HepG2 (cell line): Measurements from ENCODE around the gene METTL23. TPM values are rescaled to one million over a fixed set of nuclear protein-coding genes. Genes with fewer than 3 reads are reported as not detected.

Source experiments
- ARID2 ChIP-seq: sonication (generic); formaldehyde crosslinking; IDR thresholded peaks from 2 replicates; pipeline ENCODE4 v1.8.1; 2022; ENCODE audit warnings: mild to moderate bottlenecking, missing genetic modification reagents, borderline replicate concordance
- ARID3A ChIP-seq: IDR thresholded peaks from 2 replicates; pipeline ENCODE4 v1.6.1; 2012; ENCODE audit warnings: low read depth, low read length, improper control_type of control experiment
- ARNT2 ChIP-seq: sonication (generic); formaldehyde crosslinking; IDR thresholded peaks from 2 replicates; pipeline ENCODE4 v1.8.0; 2022; ENCODE audit warnings: mild to moderate bottlenecking, low read depth, missing genetic modification reagents, moderate library complexity
- ETV6 ChIP-seq: sonication (generic); formaldehyde crosslinking; conservative IDR thresholded peaks from 2 replicates; pipeline ENCODE4 v1.4.0; 2020; ENCODE audit warnings: missing genetic modification reagents
- FOSL1 ChIP-seq: sonication (generic); formaldehyde crosslinking; IDR thresholded peaks from 2 replicates; pipeline ENCODE4 v1.9.0; 2021; ENCODE audit warnings: missing genetic modification reagents, borderline replicate concordance
- KLF13 ChIP-seq: sonication (generic); formaldehyde crosslinking; IDR thresholded peaks from 2 replicates; pipeline ENCODE4 v1.4.0; 2020; ENCODE audit warnings: mild to moderate bottlenecking, missing genetic modification reagents
- MBD4 ChIP-seq: IDR thresholded peaks from 2 replicates; pipeline ENCODE4 v1.6.1; 2012; ENCODE audit warnings: low read length, inconsistent platforms, borderline replicate concordance
- NCOA1 ChIP-seq: sonication (generic); formaldehyde crosslinking; IDR thresholded peaks from 2 replicates; pipeline ENCODE4 v1.9.0; 2021; ENCODE audit warnings: missing genetic modification reagents
- NFKBIZ ChIP-seq: IDR thresholded peaks from 2 replicates; pipeline ENCODE4 v1.6.1; 2018; ENCODE audit warnings: missing genetic modification reagents, missing compliant biosample characterization
- RARG ChIP-seq: sonication (generic); formaldehyde crosslinking; IDR thresholded peaks from 2 replicates; pipeline ENCODE4 v1.4.0; 2020; ENCODE audit warnings: low read depth, mild to moderate bottlenecking, missing genetic modification reagents
- SMAD1 ChIP-seq: sonication (generic); formaldehyde crosslinking; IDR thresholded peaks from 2 replicates; pipeline ENCODE4 v1.4.0; 2020; ENCODE audit warnings: missing genetic modification reagents, low read depth, mild to moderate bottlenecking, borderline replicate concordance
- SMAD3 ChIP-seq: sonication (generic); formaldehyde crosslinking; IDR thresholded peaks from 2 replicates; pipeline ENCODE4 v1.4.0; 2020; ENCODE audit warnings: missing genetic modification reagents
- ZFP82 ChIP-seq: sonication (generic); formaldehyde crosslinking; IDR thresholded peaks from 2 replicates; pipeline ENCODE4 v1.5.1; 2020; ENCODE audit warnings: mild to moderate bottlenecking, missing genetic modification reagents, borderline replicate concordance
- ZNF12 ChIP-seq: sonication (generic); formaldehyde crosslinking; IDR thresholded peaks from 2 replicates; pipeline ENCODE4 v1.5.0; 2020; ENCODE audit warnings: missing genetic modification reagents
- ZNF136 ChIP-seq: sonication (generic); formaldehyde crosslinking; IDR thresholded peaks from 2 replicates; pipeline ENCODE4 v1.8.1; 2022; ENCODE audit warnings: low read depth, mild to moderate bottlenecking, moderate library complexity, missing genetic modification reagents
- ZNF256 ChIP-seq: sonication (generic); formaldehyde crosslinking; conservative IDR thresholded peaks from 2 replicates; pipeline ENCODE4 v1.4.0; 2020; ENCODE audit warnings: missing genetic modification reagents
- ZNF557 ChIP-seq: sonication (generic); formaldehyde crosslinking; IDR thresholded peaks from 2 replicates; pipeline ENCODE4 v1.4.0; 2020; ENCODE audit warnings: missing genetic modification reagents
- ZNF567 ChIP-seq: sonication (generic); formaldehyde crosslinking; IDR thresholded peaks from 2 replicates; pipeline ENCODE4 v1.8.1; 2023; ENCODE audit warnings: mild to moderate bottlenecking, missing genetic modification reagents, borderline replicate concordance
- ZNF782 ChIP-seq: sonication (generic); formaldehyde crosslinking; IDR thresholded peaks from 2 replicates; pipeline ENCODE4 v1.4.0; 2020; ENCODE audit warnings: missing genetic modification reagents, mild to moderate bottlenecking, borderline replicate concordance
- polyA plus RNA-seq, 8 experiments: library from polyadenylated mRNA; depleted of rRNA in 3 of 8; stranded (reverse) in 7 of 8; unstranded in 1 of 8; fragments of >200 nt; fragmentation: Illumina TruSeq in 4 of 8; extraction: Trizol in 4 of 8; gene quantifications; 2 replicates each; pipeline versions ENCODE4 v1.2.1 to v1.2.3, GENCODE V29; 2011 to 2016; ENCODE audit warnings: low read depth in 4 of 8, missing spikeins in 1 of 8, mixed read lengths in 1 of 8; ENCODE audit not compliant: insufficient read depth in 1 of 8
- total RNA-seq, 5 experiments: library from RNA; depleted of rRNA; stranded (reverse); fragments of >200 nt; fragmentation: Illumina TruSeq; extraction: Trizol; gene quantifications; 2 replicates each; pipeline ENCODE4 v1.2.3, GENCODE V29; 2016; ENCODE audit warnings: low read depth in 1 of 5
- TF ChIP-seq, protein P1 (sequence below): IDR thresholded peaks from 2 replicates; pipeline ENCODE4 v1.4.0; 2020; ENCODE audit warnings: mild to moderate bottlenecking, missing genetic modification reagents
- TF ChIP-seq, protein P2 (sequence below): sonication (generic); formaldehyde crosslinking; IDR thresholded peaks from 2 replicates; pipeline ENCODE4 v1.5.1; 2020; ENCODE audit warnings: mild to moderate bottlenecking, missing genetic modification reagents
- TF ChIP-seq, protein P3 (sequence below): IDR thresholded peaks from 2 replicates; pipeline ENCODE4 v1.6.1; 2016; ENCODE audit warnings: low read depth, borderline replicate concordance

METTL23 gene
- total and polyA plus RNA-seq, 2 of the 13 experiments (the other 11 are each of a cell fraction or from before 2014, with no cell fraction given) = 39.9 to 104 TPM

DNA sequence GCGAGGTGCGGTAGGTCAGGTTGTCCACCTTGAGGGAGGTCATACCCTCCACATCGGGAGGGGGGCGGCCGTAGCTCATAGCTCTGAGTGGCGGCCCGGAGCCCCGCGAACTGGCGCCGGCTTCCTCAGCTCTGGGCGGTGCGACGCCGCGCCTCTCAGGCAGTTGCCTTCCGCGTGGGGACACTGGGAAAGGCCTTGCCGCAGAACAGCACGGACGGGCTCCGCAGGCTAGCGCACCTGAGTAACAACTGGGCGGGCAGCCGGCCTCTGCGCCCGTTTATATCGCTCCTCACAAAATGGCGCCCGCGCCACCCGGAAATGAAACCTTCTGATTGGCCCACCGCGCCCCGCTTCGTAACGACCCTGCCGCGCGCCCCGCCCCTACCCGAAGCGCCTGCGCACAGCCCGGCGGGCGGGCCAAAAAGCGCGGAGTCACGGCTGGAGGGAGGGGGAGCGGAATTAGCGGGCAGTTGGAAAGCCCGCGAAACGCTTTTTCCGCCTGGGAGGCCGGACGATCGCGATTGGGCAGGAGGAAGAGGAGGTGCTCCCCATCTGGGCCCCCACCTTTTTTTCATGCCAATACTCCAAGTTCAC lies 10.5 kb downstream of the METTL23 start, which contains the start of gene SRSF2 (continued):
- TF ChIP-seq ZNF782 = peak; percentile 97
- TF ChIP-seq KLF13 (CRISPR knock-in tag) = peak; percentile 82; the same call in 1 of the 2 replicates
- TF ChIP-seq, protein P1, sequence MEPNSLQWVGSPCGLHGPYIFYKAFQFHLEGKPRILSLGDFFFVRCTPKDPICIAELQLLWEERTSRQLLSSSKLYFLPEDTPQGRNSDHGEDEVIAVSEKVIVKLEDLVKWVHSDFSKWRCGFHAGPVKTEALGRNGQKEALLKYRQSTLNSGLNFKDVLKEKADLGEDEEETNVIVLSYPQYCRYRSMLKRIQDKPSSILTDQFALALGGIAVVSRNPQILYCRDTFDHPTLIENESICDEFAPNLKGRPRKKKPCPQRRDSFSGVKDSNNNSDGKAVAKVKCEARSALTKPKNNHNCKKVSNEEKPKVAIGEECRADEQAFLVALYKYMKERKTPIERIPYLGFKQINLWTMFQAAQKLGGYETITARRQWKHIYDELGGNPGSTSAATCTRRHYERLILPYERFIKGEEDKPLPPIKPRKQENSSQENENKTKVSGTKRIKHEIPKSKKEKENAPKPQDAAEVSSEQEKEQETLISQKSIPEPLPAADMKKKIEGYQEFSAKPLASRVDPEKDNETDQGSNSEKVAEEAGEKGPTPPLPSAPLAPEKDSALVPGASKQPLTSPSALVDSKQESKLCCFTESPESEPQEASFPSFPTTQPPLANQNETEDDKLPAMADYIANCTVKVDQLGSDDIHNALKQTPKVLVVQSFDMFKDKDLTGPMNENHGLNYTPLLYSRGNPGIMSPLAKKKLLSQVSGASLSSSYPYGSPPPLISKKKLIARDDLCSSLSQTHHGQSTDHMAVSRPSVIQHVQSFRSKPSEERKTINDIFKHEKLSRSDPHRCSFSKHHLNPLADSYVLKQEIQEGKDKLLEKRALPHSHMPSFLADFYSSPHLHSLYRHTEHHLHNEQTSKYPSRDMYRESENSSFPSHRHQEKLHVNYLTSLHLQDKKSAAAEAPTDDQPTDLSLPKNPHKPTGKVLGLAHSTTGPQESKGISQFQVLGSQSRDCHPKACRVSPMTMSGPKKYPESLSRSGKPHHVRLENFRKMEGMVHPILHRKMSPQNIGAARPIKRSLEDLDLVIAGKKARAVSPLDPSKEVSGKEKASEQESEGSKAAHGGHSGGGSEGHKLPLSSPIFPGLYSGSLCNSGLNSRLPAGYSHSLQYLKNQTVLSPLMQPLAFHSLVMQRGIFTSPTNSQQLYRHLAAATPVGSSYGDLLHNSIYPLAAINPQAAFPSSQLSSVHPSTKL (CRISPR knock-in tag) = peak; percentile 71
- TF ChIP-seq ZNF557 (CRISPR knock-in tag) = peak; percentile 85
- no peak; the same call in 1 of the 2 replicates for TF ChIP-seq ZNF567
- TF ChIP-seq ZNF12 (CRISPR knock-in tag) = peak; percentile 85
- no peak for TF ChIP-seq FOSL1 (CRISPR knock-in tag)
- no peak for TF ChIP-seq MBD4
- TF ChIP-seq, protein P2, sequence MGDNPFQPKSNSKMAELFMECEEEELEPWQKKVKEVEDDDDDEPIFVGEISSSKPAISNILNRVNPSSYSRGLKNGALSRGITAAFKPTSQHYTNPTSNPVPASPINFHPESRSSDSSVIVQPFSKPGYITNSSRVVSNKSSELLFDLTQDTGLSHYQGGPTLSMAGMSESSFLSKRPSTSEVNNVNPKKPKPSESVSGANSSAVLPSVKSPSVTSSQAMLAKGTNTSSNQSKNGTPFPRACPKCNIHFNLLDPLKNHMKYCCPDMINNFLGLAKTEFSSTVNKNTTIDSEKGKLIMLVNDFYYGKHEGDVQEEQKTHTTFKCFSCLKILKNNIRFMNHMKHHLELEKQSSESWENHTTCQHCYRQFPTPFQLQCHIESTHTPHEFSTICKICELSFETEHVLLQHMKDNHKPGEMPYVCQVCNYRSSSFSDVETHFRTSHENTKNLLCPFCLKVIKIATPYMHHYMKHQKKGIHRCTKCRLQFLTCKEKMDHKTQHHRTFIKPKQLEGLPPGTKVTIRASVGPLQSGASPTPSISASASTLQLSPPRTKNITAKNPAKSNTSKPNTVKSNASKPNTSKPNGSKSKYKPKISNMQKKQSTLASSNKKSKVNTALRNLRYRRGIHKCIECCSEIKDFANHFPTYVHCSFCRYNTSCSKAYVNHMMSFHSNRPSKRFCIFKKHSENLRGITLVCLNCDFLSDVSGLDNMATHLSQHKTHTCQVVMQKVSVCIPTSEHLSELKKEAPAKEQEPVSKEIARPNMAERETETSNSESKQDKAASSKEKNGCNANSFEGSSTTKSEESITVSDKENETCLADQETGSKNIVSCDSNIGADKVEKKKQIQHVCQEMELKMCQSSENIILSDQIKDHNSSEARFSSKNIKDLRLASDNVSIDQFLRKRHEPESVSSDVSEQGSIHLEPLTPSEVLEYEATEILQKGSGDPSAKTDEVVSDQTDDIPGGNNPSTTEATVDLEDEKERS = peak; percentile 75
- no peak for TF ChIP-seq ARID2
- peak; percentile 88 for TF ChIP-seq NFKBIZ (CRISPR knock-in tag)
- no peak for TF ChIP-seq ZFP82 (CRISPR knock-in tag)
- TF ChIP-seq, protein P3, sequence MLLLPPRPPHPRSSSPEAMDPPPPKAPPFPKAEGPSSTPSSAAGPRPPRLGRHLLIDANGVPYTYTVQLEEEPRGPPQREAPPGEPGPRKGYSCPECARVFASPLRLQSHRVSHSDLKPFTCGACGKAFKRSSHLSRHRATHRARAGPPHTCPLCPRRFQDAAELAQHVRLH (CRISPR knock-in tag) = peak; percentile 71
- TF ChIP-seq RARG = no peak; the same call in 1 of the 2 replicates
- TF ChIP-seq ARID3A = no peak
- no peak; the same call in 1 of the 2 replicates for TF ChIP-seq SMAD1
- peak; percentile 94 for TF ChIP-seq ARNT2
- peak; percentile 84 for TF ChIP-seq ZNF256
- peak; percentile 91; the same call in 1 of the 2 replicates for TF ChIP-seq NCOA1 (CRISPR knock-in tag)
- TF ChIP-seq ZNF136 = peak; percentile 45
- peak; percentile 95 for TF ChIP-seq SMAD3 (CRISPR knock-in tag)
- TF ChIP-seq ETV6 (CRISPR knock-in tag) = peak; percentile 93; the same call in 1 of the 2 replicates
